Osteoblast (primary cell): ENCODE measurements around the gene TRMT2A. TPM values are rescaled to one million over a fixed set of nuclear protein-coding genes. Genes with fewer than 3 reads are reported as not detected.

Experiments used
- DNase-seq: peaks from one replicate; pipeline ENCODE4 v3.0.0; 2011; ENCODE audit warnings: low spot score, mixed read lengths; ENCODE audit not compliant: insufficient read length; ENCODE audit errors: missing footprints
- H2AFZ ChIP-seq: 2 replicates; pipeline ENCODE4 v1.6.0; 2011; ENCODE audit warnings: mild to moderate bottlenecking, low read length
- H3K27ac ChIP-seq: 2 replicates; pipeline ENCODE4 v1.5.1; 2011; ENCODE audit warnings: mild to moderate bottlenecking, low read depth, low read length, moderate library complexity
- H3K27me3 ChIP-seq: 2 replicates; pipeline ENCODE4 v1.6.0; 2012; ENCODE audit warnings: mild to moderate bottlenecking, control low read depth, inconsistent platforms, low read length, moderate library complexity; ENCODE audit not compliant: insufficient read depth
- H3K36me3 ChIP-seq: 2 replicates; pipeline ENCODE4 v1.5.1; 2011; ENCODE audit warnings: mild to moderate bottlenecking, low read length, control low read depth, moderate library complexity; ENCODE audit not compliant: insufficient read depth
- H3K4me1 ChIP-seq: 2 replicates; pipeline ENCODE4 v1.5.1; 2011; ENCODE audit warnings: mild to moderate bottlenecking, low read length, control low read depth, moderate library complexity; ENCODE audit not compliant: insufficient read depth
- H3K4me2 ChIP-seq: 2 replicates; pipeline ENCODE4 v1.6.0; 2011; ENCODE audit warnings: mild to moderate bottlenecking, low read length; ENCODE audit not compliant: insufficient read depth
- H3K4me3 ChIP-seq: fragments of 200-600 bp; sonication (generic); 3 replicates; pipeline ENCODE4 v1.5.1; 2012; ENCODE audit warnings: mild to moderate bottlenecking, low read length, inconsistent platforms; ENCODE audit not compliant: insufficient read depth
- H3K79me2 ChIP-seq: 2 replicates; pipeline ENCODE4 v1.6.0; 2012; ENCODE audit warnings: mild to moderate bottlenecking, low read length, control low read depth, inconsistent platforms; ENCODE audit not compliant: insufficient read depth
- H3K9me3 ChIP-seq: 2 replicates; pipeline ENCODE4 v1.5.1; 2011; ENCODE audit warnings: low read depth, low read length, control low read depth
- H4K20me1 ChIP-seq: 2 replicates; pipeline ENCODE4 v1.6.0; 2012; ENCODE audit warnings: mild to moderate bottlenecking, low read length, control low read depth; ENCODE audit not compliant: insufficient read depth
- CTCF ChIP-seq: IDR thresholded peaks from 2 replicates; pipeline ENCODE4 v1.5.1; 2011; ENCODE audit warnings: mild to moderate bottlenecking, low read depth, low read length, moderate library complexity; ENCODE audit errors: extremely low read depth
- total RNA-seq: library from RNA; depleted of rRNA; stranded (reverse); fragments of >200 nt; gene quantifications from 2 replicates; pipeline ENCODE4 v1.2.3, GENCODE V29; 2012

The TRMT2A gene
- total RNA-seq, 1 donor = 43.8 TPM

- no peak for DNase-seq
- TF ChIP-seq CTCF = no peak
- H2AFZ ChIP-seq = no peak overlapping the region
- H3K79me2 ChIP-seq = peaks cover 30% of the 10 kb centered on the region
- peaks cover 10% of the 10 kb centered on the region for H3K4me1 ChIP-seq
- H3K36me3 ChIP-seq = peaks cover 28% of the 10 kb centered on the region
- H3K4me2 ChIP-seq = no peak overlapping the region
- no peak overlapping the region for H3K4me3 ChIP-seq
- no peaks in the 10 kb centered on the region for H3K27me3 ChIP-seq
- no peaks in the 10 kb centered on the region for H3K9me3 ChIP-seq
- peaks cover 20% of the 10 kb centered on the region for H4K20me1 ChIP-seq
- H3K27ac ChIP-seq = no peak overlapping the region
These were observed 12.7 kb upstream of the TRMT2A start for GRCh38 chr22:20129747-20130014.

- Histone ChIP-seq H3K36me3 (peaks cover 32% of the 10 kb centered on the region), H3K27me3 (no peaks in the 10 kb centered on the region), H2AFZ (no peak overlapping the region), H4K20me1 (peaks cover 18% of the 10 kb centered on the region), H3K4me1 (peaks cover 10% of the 10 kb centered on the region), H3K79me2 (peaks cover 30% of the 10 kb centered on the region), H3K27ac (no peak overlapping the region), H3K9me3 (no peaks in the 10 kb centered on the region), H3K4me3 (no peak overlapping the region), H3K4me2 (no peak overlapping the region)
- DNase-seq = peak; percentile 92
- peak; percentile 64 for TF ChIP-seq CTCF
These were observed 12.1 kb upstream of the TRMT2A start for GRCh38 chr22:20128902-20129746.

- Histone ChIP-seq H3K27ac (no peak overlapping the region), H3K36me3 (peaks cover 37% of the 10 kb centered on the region), H2AFZ (no peak overlapping the region)
These were observed 11.5 kb upstream of the TRMT2A start for GRCh38 chr22:20128619-20128901.

More at GRCh38 chr22:20128619-20128901, 11.5 kb upstream of the TRMT2A start:
- Histone ChIP-seq H3K79me2 (peaks cover 30% of the 10 kb centered on the region), H3K4me2 (no peak overlapping the region), H3K4me1 (peaks cover 10% of the 10 kb centered on the region), H3K27me3 (no peaks in the 10 kb centered on the region), H3K9me3 (no peaks in the 10 kb centered on the region), H4K20me1 (peaks cover 18% of the 10 kb centered on the region), H3K4me3 (no peak overlapping the region)
- DNase-seq = no peak
- TF ChIP-seq CTCF = no peak
